HG02884 (cell line): ENCODE data around the gene ASB10.

ENCODE experiments used
- ATAC-seq: cut with Tn5 transposase; IDR thresholded peaks from one replicate; pipeline ENCODE4 v1.9.1; 2021; ENCODE audit warnings: mild to moderate bottlenecking, moderate library complexity; ENCODE audit not compliant: unreplicated experiment

Gene ASB10

GRCh38 chr7:151137791-151138152 is 49.3 kb downstream of the ASB10 start:
- no peak for ATAC-seq

GRCh38 chr7:151137076-151137675 is 49.9 kb downstream of the ASB10 start:
- ATAC-seq, result no peak

- ATAC-seq, result no peak
Observed at GRCh38 chr7:151135866-151136843, 50.9 kb downstream of the ASB10 start.

GRCh38 chr7:151135525-151135845 is 51.6 kb downstream of the ASB10 start:
- ATAC-seq, result no peak

GRCh38 chr7:151134743-151135524 is 52.1 kb downstream of the ASB10 start:
- no peak for ATAC-seq

GRCh38 chr7:151133986-151134742 is 52.9 kb downstream of the ASB10 start:
- ATAC-seq, result no peak

GRCh38 chr7:151133266-151133985 is 53.6 kb downstream of the ASB10 start:
- ATAC-seq, result no peak

- ATAC-seq, result no peak
Observed at GRCh38 chr7:151132461-151133205, 54.4 kb downstream of the ASB10 start.

- ATAC-seq, result no peak
Observed at GRCh38 chr7:151131592-151132293, 55.3 kb downstream of the ASB10 start.

GRCh38 chr7:151131224-151131591 is 55.8 kb downstream of the ASB10 start:
- ATAC-seq, result no peak

GRCh38 chr7:151130741-151131157 is 56.3 kb downstream of the ASB10 start:
- ATAC-seq, result no peak

GRCh38 chr7:151129960-151130591 is 57.0 kb downstream of the ASB10 start:
- ATAC-seq, result no peak

GRCh38 chr7:151129117-151129959 is 57.7 kb downstream of the ASB10 start:
- ATAC-seq, result no peak

GRCh38 chr7:151128716-151129115 is 58.3 kb downstream of the ASB10 start:
- no peak for ATAC-seq

- ATAC-seq, result no peak
Observed at GRCh38 chr7:151128144-151128543, 58.9 kb downstream of the ASB10 start.

GRCh38 chr7:151126491-151127137 is 60.4 kb downstream of the ASB10 start:
- no peak for ATAC-seq

- no peak for ATAC-seq
Observed at GRCh38 chr7:151125846-151126481, 61.1 kb downstream of the ASB10 start.
